GM21717 (cell line): Measurements from ENCODE around the gene KRTAP10-11.
"Not testable (repeated sequence)": the region's sequence is repeated elsewhere in the genome, so short reads cannot be mapped to it uniquely, and the experiment has no call there.

Experiments used
- ATAC-seq: cut with Tn5 transposase; IDR thresholded peaks from one replicate; pipeline ENCODE4 v1.9.1; 2021; ENCODE audit warnings: mild to moderate bottlenecking, moderate library complexity; ENCODE audit not compliant: unreplicated experiment

Gene KRTAP10-11

GRCh38 chr21:44614961-44615391 is 31.2 kb upstream of the KRTAP10-11 start:
- ATAC-seq = no peak

- no peak for ATAC-seq
These were observed 30.7 kb upstream of the KRTAP10-11 start for GRCh38 chr21:44615466-44615865.

- ATAC-seq = no peak
These were observed 30.2 kb upstream of the KRTAP10-11 start for GRCh38 chr21:44615911-44616590.

- ATAC-seq = no peak
These were observed 29.7 kb upstream of the KRTAP10-11 start for GRCh38 chr21:44616591-44616926.

- no peak for ATAC-seq
These were observed 29.1 kb upstream of the KRTAP10-11 start for GRCh38 chr21:44617071-44617501.

GRCh38 chr21:44618504-44618903 is 27.7 kb upstream of the KRTAP10-11 start:
- no peak for ATAC-seq

- no peak for ATAC-seq
These were observed 27.3 kb upstream of the KRTAP10-11 start for GRCh38 chr21:44618909-44619308.

GRCh38 chr21:44619886-44620285 is 26.3 kb upstream of the KRTAP10-11 start:
- ATAC-seq = no peak

- no peak for ATAC-seq
These were observed 22.6 kb upstream of the KRTAP10-11 start for GRCh38 chr21:44623575-44623974.

GRCh38 chr21:44625756-44626155 is 20.5 kb upstream of the KRTAP10-11 start:
- ATAC-seq = no peak

- no peak for ATAC-seq
These were observed 20.0 kb upstream of the KRTAP10-11 start for GRCh38 chr21:44626262-44626661.

- ATAC-seq = no peak
These were observed 19.5 kb upstream of the KRTAP10-11 start, which contains the start of gene KRTAP10-9 for GRCh38 chr21:44626673-44627143. Gene KRTAP10-9, plus strand, starts transcription at chr21:44627093. Its CDS starts 79 bp downstream, at chr21:44627172.

GRCh38 chr21:44627181-44627822 is 18.9 kb upstream of the KRTAP10-11 start:
- not testable (repeated sequence) for ATAC-seq

- not testable (repeated sequence) for ATAC-seq
These were observed 18.4 kb upstream of the KRTAP10-11 start for GRCh38 chr21:44627831-44628233.

GRCh38 chr21:44628707-44629391 is 17.4 kb upstream of the KRTAP10-11 start:
- no peak for ATAC-seq

GRCh38 chr21:44630440-44630839 is 15.8 kb upstream of the KRTAP10-11 start:
- ATAC-seq = no peak

GRCh38 chr21:44632067-44632466 is 14.1 kb upstream of the KRTAP10-11 start:
- ATAC-seq = no peak

GRCh38 chr21:44636209-44637017 is 9.8 kb upstream of the KRTAP10-11 start:
- no peak for ATAC-seq

GRCh38 chr21:44637018-44637850 is 9.0 kb upstream of the KRTAP10-11 start, which contains the start of gene KRTAP10-10:
Gene KRTAP10-10, plus strand, starts transcription at chr21:44637356. Its CDS starts 62 bp downstream, at chr21:44637418.
- ATAC-seq = no peak

- not testable (repeated sequence) for ATAC-seq
These were observed 8.3 kb upstream of the KRTAP10-11 start for GRCh38 chr21:44637851-44638348.
